ENCODE measurements around the gene FBLN1.
"Not testable (repeated sequence)": the region's sequence is repeated elsewhere in the genome, so short reads cannot be mapped to it uniquely, and the experiment has no call there.

Gene FBLN1

DNA sequence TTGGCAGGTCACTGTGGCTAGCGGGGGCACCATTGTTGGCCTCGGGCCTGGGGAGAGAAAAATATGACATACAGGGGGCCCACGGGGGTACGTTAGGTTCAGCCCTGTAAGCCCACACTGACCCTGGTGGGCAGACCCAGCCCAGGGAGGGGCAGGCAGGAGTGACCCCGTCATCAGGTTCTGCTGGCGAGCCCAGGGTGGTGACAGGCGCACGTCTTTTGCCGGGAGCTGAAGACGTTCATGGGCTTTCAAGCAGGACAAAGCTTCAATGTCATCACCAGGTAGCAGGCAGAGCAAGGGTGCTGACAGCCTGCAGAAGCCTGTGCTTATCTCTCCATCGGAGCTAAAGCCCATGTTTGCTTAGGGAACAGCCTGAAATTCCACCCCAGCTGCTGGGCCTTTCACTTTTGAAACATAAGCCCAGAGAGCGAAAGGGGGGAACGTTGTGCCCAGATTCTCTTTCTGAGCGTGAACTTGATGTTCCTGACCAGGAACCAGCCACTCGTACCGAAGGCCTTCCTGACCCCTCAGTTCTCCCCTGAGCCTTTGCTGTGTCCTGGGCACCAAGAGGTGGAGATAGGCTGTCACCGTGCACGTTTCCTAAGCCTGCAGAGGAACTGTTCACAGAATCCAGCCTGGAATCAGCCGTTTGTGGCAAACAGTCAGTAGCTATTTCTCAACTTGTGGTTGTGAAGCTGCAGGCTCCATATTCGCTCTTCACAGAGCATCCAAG, 94.9 kb downstream of the FBLN1 start:
- Histone ChIP-seq H3K9me3 (ENCODE audit: control insufficient read depth, low read length) (no peaks in the 10 kb centered on the region), H3K27ac (ENCODE audit: low read depth, low read length, severe bottlenecking) (no peak overlapping the region), H3K4me3 (ENCODE audit: extremely low read depth, insufficient read depth, low read length, poor library complexity, severe bottlenecking) (no peak overlapping the region), H3K36me3 (ENCODE audit: control insufficient read depth, insufficient read depth, low read length) (peaks cover 15% of the 10 kb centered on the region), H3K4me1 (ENCODE audit: control insufficient read depth, insufficient read depth, low read length, poor library complexity, severe bottlenecking) (peaks cover 6% of the 10 kb centered on the region)
- WGBS, 2 experiments (ENCODE audit: insufficient coverage in 2 of 2): 93 to 97% methylated on average over 19 to 20 of the region's 20 CpGs

- H3K27ac ChIP-seq (ENCODE audit: low read depth, low read length, severe bottlenecking): no peak overlapping the region
- peaks cover 9% of the 10 kb centered on the region for H3K36me3 ChIP-seq (ENCODE audit: control insufficient read depth, insufficient read depth, low read length)
- 94 to 98% methylated on average over 14 to 15 of the region's 15 CpGs for WGBS, 2 experiments (ENCODE audit: insufficient coverage in 2 of 2)
- H3K9me3 ChIP-seq (ENCODE audit: control insufficient read depth, low read length): no peaks in the 10 kb centered on the region
- H3K4me1 ChIP-seq (ENCODE audit: control insufficient read depth, insufficient read depth, low read length, poor library complexity, severe bottlenecking): peaks cover 11% of the 10 kb centered on the region
- no peak overlapping the region for H3K4me3 ChIP-seq (ENCODE audit: extremely low read depth, insufficient read depth, low read length, poor library complexity, severe bottlenecking)
Observed at GRCh38 chr22:45598596-45599217, 96.0 kb downstream of the FBLN1 start.

- no peak overlapping the region for H3K4me3 ChIP-seq (ENCODE audit: extremely low read depth, insufficient read depth, low read length, poor library complexity, severe bottlenecking)
- peaks cover 11% of the 10 kb centered on the region for H3K4me1 ChIP-seq (ENCODE audit: control insufficient read depth, insufficient read depth, low read length, poor library complexity, severe bottlenecking)
- H3K36me3 ChIP-seq (ENCODE audit: control insufficient read depth, insufficient read depth, low read length): peaks cover 9% of the 10 kb centered on the region
- WGBS, 2 experiments (ENCODE audit: insufficient coverage in 2 of 2): 95% methylated on average over 21 to 22 of the region's 22 CpGs
- no peaks in the 10 kb centered on the region for H3K9me3 ChIP-seq (ENCODE audit: control insufficient read depth, low read length)
- H3K27ac ChIP-seq (ENCODE audit: low read depth, low read length, severe bottlenecking): no peak overlapping the region
Observed at GRCh38 chr22:45599836-45600577, 97.3 kb downstream of the FBLN1 start.

DNA sequence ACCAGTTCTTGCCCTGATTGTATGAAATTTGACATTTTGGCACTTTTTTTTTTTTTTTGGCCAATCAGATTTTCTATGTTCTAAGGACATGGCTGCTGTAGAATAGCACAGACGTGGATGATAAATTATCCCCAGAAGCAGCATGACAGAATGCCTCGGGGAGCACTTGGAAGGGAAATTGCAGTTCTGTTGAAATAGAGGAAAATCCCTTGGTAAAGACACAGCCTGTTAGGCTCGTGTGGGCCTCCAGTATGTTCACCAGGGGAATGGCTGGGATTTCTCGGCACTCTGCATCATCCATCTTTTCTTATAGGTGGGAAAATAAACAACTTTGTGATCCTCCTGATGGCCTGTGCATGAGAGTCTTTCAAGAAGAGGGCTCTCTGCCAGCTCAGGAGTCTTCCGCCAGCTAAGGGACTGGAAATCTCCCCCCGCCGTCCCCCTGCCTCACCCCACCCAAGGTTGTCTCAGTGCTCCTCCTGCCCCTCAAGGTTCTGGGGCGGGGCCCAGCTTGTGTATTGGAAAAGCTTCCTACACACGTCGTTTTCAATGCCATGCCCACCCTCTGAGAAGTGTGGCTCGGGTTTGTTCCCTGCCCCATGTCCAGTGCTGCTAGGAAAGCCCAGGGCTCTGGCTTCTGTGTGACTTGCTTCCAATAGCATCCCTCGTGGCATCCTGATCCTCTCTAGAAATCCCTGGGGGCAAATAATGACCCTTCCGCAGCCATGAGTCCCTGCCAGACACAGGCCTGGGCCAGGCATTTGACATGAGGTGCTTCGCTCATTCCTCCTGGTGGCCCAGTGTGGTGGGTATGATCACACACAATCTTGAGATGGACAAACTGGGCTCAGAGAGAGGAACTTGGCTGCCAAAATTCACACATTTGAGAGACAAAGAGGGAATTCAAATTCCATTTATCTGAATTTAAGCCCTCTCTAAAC, 98.4 kb downstream of the FBLN1 start:
- H3K4me3 ChIP-seq (ENCODE audit: extremely low read depth, insufficient read depth, low read length, poor library complexity, severe bottlenecking): no peak overlapping the region
- H3K27ac ChIP-seq (ENCODE audit: low read depth, low read length, severe bottlenecking): no peak overlapping the region
- H3K9me3 ChIP-seq (ENCODE audit: control insufficient read depth, low read length): no peaks in the 10 kb centered on the region
- WGBS, 2 experiments (ENCODE audit: insufficient coverage in 2 of 2): 87 to 90% methylated on average over 12 of the region's 14 CpGs
- H3K36me3 ChIP-seq (ENCODE audit: control insufficient read depth, insufficient read depth, low read length): peaks cover 9% of the 10 kb centered on the region
- peaks cover 11% of the 10 kb centered on the region for H3K4me1 ChIP-seq (ENCODE audit: control insufficient read depth, insufficient read depth, low read length, poor library complexity, severe bottlenecking)

DNA sequence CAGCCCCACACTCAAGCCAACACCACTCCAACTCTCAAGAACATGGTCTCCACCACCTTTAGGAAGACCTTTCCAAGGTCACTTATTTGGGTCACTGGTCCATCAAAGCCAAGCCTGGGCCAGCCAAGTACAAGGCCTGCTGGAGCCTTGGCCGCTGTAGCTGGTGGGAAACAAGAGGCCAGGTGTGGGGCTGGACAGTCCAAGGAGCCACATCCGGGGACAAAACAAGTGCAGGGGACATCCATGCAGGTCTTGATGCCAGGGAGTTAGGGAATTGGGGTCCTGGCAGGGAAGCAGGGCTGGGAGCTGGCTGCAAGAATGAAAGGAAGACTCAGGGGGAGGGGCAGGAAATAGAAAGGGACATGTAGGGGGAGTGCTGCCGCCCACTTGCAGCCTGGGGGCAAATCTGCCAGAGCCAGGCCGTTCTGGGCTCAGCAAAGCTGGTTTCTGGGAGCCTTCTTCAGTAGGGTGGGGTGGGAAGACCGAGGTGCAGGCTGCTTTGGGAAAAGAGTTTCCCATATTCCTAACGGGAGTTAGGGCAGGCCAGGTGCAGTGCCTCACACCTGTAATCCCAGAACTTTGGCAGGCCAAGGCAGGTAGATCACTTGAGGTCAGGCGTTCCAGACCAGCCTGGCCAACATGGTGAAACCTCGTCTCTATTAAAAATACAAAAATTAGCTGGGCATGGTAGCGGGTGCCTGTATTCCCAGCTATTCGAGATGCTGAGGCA, 99.5 kb downstream of the FBLN1 start:
- Histone ChIP-seq H3K4me3 (ENCODE audit: extremely low read depth, insufficient read depth, low read length, poor library complexity, severe bottlenecking) (no peak overlapping the region), H3K9me3 (ENCODE audit: control insufficient read depth, low read length) (no peaks in the 10 kb centered on the region), H3K36me3 (ENCODE audit: control insufficient read depth, insufficient read depth, low read length) (peaks cover 9% of the 10 kb centered on the region), H3K4me1 (ENCODE audit: control insufficient read depth, insufficient read depth, low read length, poor library complexity, severe bottlenecking) (peaks cover 11% of the 10 kb centered on the region), H3K27ac (ENCODE audit: low read depth, low read length, severe bottlenecking) (no peak overlapping the region)
- 86 to 90% methylated on average over 8 to 10 of the region's 10 CpGs for WGBS, 2 experiments (ENCODE audit: insufficient coverage in 2 of 2)

DNA sequence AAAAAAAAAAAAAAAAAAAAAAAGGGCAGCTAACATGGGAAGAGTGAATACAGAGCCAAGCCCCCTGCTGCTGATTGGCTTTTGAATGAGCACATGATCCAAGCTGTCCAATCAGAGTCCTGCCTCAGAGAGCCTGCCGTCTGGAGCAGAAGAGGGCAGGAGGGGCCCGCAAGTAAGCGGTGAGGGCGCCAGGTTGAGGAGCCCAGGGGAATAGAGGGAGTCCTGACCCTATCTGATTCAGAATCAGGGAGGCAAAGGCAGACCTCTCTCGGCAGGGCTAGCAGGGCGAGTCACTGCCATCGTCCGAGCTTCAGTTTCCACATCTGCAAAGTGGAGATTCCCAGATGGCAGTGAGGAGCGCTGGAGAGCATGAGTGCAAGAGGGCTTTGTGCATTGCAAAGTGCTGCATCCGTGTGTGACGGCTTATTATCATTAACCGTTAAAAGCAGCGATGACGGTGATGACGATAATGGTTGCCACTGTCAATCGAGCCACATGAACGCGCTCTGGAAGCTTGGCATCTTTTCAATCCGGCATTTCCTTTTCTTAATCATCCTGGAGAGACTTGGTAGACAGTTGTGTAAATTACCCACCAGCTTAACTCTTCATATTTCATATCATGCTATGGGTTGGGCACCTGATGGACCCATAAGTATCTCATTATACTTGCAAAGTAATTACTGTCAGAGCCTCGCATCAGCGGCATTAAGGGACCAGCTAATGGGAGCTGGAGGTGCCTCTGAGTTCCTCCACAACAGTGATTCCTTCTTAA, 100.3 kb downstream of the FBLN1 start:
- H3K4me3 ChIP-seq (ENCODE audit: extremely low read depth, insufficient read depth, low read length, poor library complexity, severe bottlenecking): no peak overlapping the region
- peaks cover 11% of the 10 kb centered on the region for H3K4me1 ChIP-seq (ENCODE audit: control insufficient read depth, insufficient read depth, low read length, poor library complexity, severe bottlenecking)
- 91 to 96% methylated on average over 20 of the region's 21 CpGs for WGBS, 2 experiments (ENCODE audit: insufficient coverage in 2 of 2)
- H3K27ac ChIP-seq (ENCODE audit: low read depth, low read length, severe bottlenecking): no peak overlapping the region
- no peaks in the 10 kb centered on the region for H3K9me3 ChIP-seq (ENCODE audit: control insufficient read depth, low read length)
- peaks cover 9% of the 10 kb centered on the region for H3K36me3 ChIP-seq (ENCODE audit: control insufficient read depth, insufficient read depth, low read length)

GRCh38 chr22:45603619-45604018, 100.9 kb downstream of the FBLN1 start:
- H3K36me3 ChIP-seq (ENCODE audit: control insufficient read depth, insufficient read depth, low read length): peaks cover 9% of the 10 kb centered on the region
- no peak overlapping the region for H3K4me3 ChIP-seq (ENCODE audit: extremely low read depth, insufficient read depth, low read length, poor library complexity, severe bottlenecking)
- WGBS, 2 experiments (ENCODE audit: insufficient coverage in 2 of 2): 100% methylated on average over 1 of the region's 3 CpGs
- no peaks in the 10 kb centered on the region for H3K9me3 ChIP-seq (ENCODE audit: control insufficient read depth, low read length)
- no peak overlapping the region for H3K27ac ChIP-seq (ENCODE audit: low read depth, low read length, severe bottlenecking)
- peaks cover 16% of the 10 kb centered on the region for H3K4me1 ChIP-seq (ENCODE audit: control insufficient read depth, insufficient read depth, low read length, poor library complexity, severe bottlenecking)

DNA sequence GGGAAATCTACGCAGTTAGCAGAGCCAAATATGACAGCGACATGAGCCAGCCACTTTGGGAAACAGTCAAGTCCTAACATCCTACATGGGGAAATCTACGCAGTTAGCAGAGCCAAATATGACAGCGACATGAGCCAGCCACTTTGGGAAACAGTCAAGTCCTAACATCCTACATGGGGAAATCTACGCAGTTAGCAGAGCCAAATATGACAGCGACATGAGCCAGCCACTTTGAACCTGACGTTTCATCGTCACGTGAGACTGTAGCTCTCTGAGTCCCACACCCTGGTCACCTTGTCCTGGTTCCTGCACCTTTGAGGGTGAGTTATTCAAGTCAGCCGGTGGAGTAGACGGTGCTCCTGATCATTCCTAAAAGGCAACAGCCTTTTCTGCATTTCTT, 105.4 kb downstream of the FBLN1 start:
- not testable (repeated sequence) for H3K36me3 ChIP-seq (ENCODE audit: control insufficient read depth, insufficient read depth, low read length); H3K4me3 ChIP-seq (ENCODE audit: extremely low read depth, insufficient read depth, low read length, poor library complexity, severe bottlenecking); H3K9me3 ChIP-seq (ENCODE audit: control insufficient read depth, low read length)
- peaks cover 12% of the 10 kb centered on the region for H3K4me1 ChIP-seq (ENCODE audit: control insufficient read depth, insufficient read depth, low read length, poor library complexity, severe bottlenecking)
- WGBS, 2 experiments (ENCODE audit: insufficient coverage in 2 of 2): 93 to 97% methylated on average over 7 of the region's 11 CpGs
- peak overlapping the region; percentile 70 for H3K27ac ChIP-seq (ENCODE audit: low read depth, low read length, severe bottlenecking)

- WGBS, 2 experiments (ENCODE audit: insufficient coverage in 2 of 2): 71 to 84% methylated on average over 2 to 3 of the region's 8 CpGs
- no peaks in the 10 kb centered on the region for H3K9me3 ChIP-seq (ENCODE audit: control insufficient read depth, low read length)
- peak overlapping the region; percentile 70 for H3K27ac ChIP-seq (ENCODE audit: low read depth, low read length, severe bottlenecking)
- no peaks in the 10 kb centered on the region for H3K36me3 ChIP-seq (ENCODE audit: control insufficient read depth, insufficient read depth, low read length)
- H3K4me3 ChIP-seq (ENCODE audit: extremely low read depth, insufficient read depth, low read length, poor library complexity, severe bottlenecking): no peak overlapping the region
- peaks cover 10% of the 10 kb centered on the region for H3K4me1 ChIP-seq (ENCODE audit: control insufficient read depth, insufficient read depth, low read length, poor library complexity, severe bottlenecking)
Observed at GRCh38 chr22:45608763-45609180, 106.1 kb downstream of the FBLN1 start.

Measured in mesodermal cell (in vitro differentiated cells).